Prostate gland (tissue), 2 donors: ENCODE results near the gene SMIM12. TPM values are rescaled to one million over a fixed set of nuclear protein-coding genes. Genes with fewer than 3 reads are reported as not detected.

Experiments used
- DNase-seq: peaks from one replicate; pipeline ENCODE4 v3.0.0-alpha.2; 2019; ENCODE audit warnings: low spot score
- H3K27ac ChIP-seq, 2 donors: fragments of 200-600 bp; sonication (generic); 2 replicates each; pipeline ENCODE4 v1.5.1; 2017 to 2019
- H3K27me3 ChIP-seq: fragments of 200-600 bp; sonication (generic); replicated peaks from 2 replicates; pipeline ENCODE4 v1.5.1; 2019; ENCODE audit not compliant: insufficient read depth
- H3K36me3 ChIP-seq, 2 donors: fragments of 200-600 bp; sonication (generic); 1 replicate in 1 of 2; 2 replicates in 1 of 2; pipeline versions ENCODE4 v1.5.1 to v1.8.1; 2017 to 2019
- H3K4me1 ChIP-seq: fragments of 200-600 bp; sonication (generic); replicated peaks from 2 replicates; pipeline ENCODE4 v1.5.1; 2019
- H3K4me3 ChIP-seq, 2 donors: fragments of 200-600 bp; sonication (generic); 2 replicates each; pipeline ENCODE4 v1.5.1; 2017 to 2019
- H3K9me3 ChIP-seq: fragments of 200-600 bp; sonication (generic); 2 replicates; pipeline ENCODE4 v1.5.1; 2017
- POLR2A ChIP-seq: fragments of 450-650 bp; IDR thresholded peaks from one replicate; pipeline ENCODE4 v1.6.1; 2016; ENCODE audit warnings: antibody characterized with exemption, mild to moderate bottlenecking
- POLR2AphosphoS5 ChIP-seq: sonication (generic); formaldehyde crosslinking; IDR thresholded peaks from one replicate; pipeline ENCODE4 v1.6.1; 2017; ENCODE audit warnings: antibody characterized with exemption
- WGBS: methylation state at CpG from one replicate; pipeline ENCODE4 v1.1.5; 2018; 5-methylcytosine and 5-hydroxymethylcytosine counted together
- intact Hi-C: fragments of 100-400 bp; cut with DNase I; formaldehyde crosslinking; loops from one replicate; pipeline ENCODE4 v1.14.2; 2022
- total RNA-seq, 2 donors: library from RNA; depleted of rRNA; stranded (reverse); fragments of >200 nt; gene quantifications; one replicate each; pipeline ENCODE4 v1.1.0, GENCODE V29; 2016
- TF ChIP-seq, protein P1 (sequence below), 4 experiments: fragments of 200-600 bp in 2 of 4; fragments of 450-650 bp in 2 of 4; sonication (generic) in 2 of 4; IDR thresholded peaks; 1 replicate in 3 of 4; 2 replicates in 1 of 4; pipeline ENCODE4 v1.5.1; 2016 to 2019; ENCODE audit warnings: antibody characterized with exemption in 4 of 4, mild to moderate bottlenecking in 2 of 4, moderate library complexity in 2 of 4

SMIM12 gene
- total RNA-seq, 2 donors from 2014 or later = 10.7 to 29.6 TPM

- H3K4me3 ChIP-seq = no peak overlapping the region
- H3K4me1 ChIP-seq = no peaks in the 10 kb centered on the region
- intact Hi-C loops = no loop called here
- 87% methylated on average over 16 of the region's 16 CpGs for WGBS
- TF ChIP-seq POLR2A (no peak), POLR2AphosphoS5 (no peak)
- H3K27me3 ChIP-seq = peaks cover 2% of the 10 kb centered on the region
- no peak for DNase-seq
- H3K27ac ChIP-seq = no peak overlapping the region
- no peaks in the 10 kb centered on the region for H3K9me3 ChIP-seq
- no peaks in the 10 kb centered on the region for H3K36me3 ChIP-seq
These were observed 14.2 kb downstream of the SMIM12 start for GRCh38 chr1:34845131-34845901.

- no peak for DNase-seq
- Histone ChIP-seq H3K27ac (no peak overlapping the region), H3K4me1 (no peaks in the 10 kb centered on the region), H3K36me3 (no peaks in the 10 kb centered on the region), H3K4me3 (no peak overlapping the region), H3K9me3 (no peaks in the 10 kb centered on the region), H3K27me3 (peaks cover 2% of the 10 kb centered on the region)
- intact Hi-C loops = no loop called here
- no peak for TF ChIP-seq POLR2A
- TF ChIP-seq, protein P1, sequence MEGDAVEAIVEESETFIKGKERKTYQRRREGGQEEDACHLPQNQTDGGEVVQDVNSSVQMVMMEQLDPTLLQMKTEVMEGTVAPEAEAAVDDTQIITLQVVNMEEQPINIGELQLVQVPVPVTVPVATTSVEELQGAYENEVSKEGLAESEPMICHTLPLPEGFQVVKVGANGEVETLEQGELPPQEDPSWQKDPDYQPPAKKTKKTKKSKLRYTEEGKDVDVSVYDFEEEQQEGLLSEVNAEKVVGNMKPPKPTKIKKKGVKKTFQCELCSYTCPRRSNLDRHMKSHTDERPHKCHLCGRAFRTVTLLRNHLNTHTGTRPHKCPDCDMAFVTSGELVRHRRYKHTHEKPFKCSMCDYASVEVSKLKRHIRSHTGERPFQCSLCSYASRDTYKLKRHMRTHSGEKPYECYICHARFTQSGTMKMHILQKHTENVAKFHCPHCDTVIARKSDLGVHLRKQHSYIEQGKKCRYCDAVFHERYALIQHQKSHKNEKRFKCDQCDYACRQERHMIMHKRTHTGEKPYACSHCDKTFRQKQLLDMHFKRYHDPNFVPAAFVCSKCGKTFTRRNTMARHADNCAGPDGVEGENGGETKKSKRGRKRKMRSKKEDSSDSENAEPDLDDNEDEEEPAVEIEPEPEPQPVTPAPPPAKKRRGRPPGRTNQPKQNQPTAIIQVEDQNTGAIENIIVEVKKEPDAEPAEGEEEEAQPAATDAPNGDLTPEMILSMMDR (IDR thresholded peaks at IDR 0.05) = no peak
- no peak for TF ChIP-seq POLR2AphosphoS5
- 71% methylated on average over 4 of the region's 4 CpGs for WGBS
These were observed 15.3 kb downstream of the SMIM12 start for GRCh38 chr1:34844252-34844634.

DNA sequence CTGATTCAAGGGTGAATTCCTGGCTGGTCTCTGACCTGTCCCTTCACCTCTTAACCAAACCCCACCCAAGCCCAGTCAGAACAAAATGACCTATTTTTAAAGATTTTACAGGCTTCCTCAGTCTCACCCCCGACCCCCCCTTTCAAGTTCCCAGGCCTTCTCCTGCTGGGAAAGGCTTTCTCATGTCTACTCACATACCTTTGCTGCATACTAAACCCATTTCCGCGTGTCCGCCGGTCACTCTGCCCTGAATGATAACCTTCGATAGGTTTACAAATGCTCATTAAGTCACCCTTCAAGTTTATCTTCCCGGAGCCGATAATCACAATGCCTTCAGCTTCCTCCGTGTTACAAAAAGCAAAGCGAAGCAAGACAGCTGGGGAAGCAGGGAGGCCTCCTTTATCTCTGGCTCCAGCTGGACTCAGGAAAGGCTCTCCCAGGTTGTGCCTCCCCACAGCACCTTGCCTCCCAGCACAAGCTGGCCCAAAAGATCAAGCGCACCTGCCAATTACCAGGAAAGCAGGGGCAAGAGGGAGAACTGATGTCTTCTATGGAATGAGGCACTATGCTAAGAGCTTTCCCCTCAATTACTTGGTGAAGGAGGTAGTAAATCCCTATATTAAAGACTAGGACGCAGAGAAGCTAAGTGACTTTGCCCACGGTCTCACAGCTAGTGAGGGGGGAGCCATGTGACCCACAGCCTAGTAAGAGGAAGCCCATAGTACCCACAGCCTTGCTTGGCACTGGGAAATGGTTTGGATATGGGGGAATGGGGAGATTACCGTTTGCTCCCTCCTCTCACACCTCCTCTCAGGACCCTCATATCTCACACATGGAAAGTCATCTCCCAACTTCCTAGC, 15.9 kb downstream of the SMIM12 start:
- 71% methylated on average over 14 of the region's 14 CpGs for WGBS
- DNase-seq = no peak
- Histone ChIP-seq H3K27ac (no peak overlapping the region), H3K9me3 (no peaks in the 10 kb centered on the region), H3K4me1 (no peaks in the 10 kb centered on the region), H3K36me3 (no peaks in the 10 kb centered on the region), H3K27me3 (peaks cover 2% of the 10 kb centered on the region), H3K4me3 (no peak overlapping the region)
- intact Hi-C loops = no loop called here
- TF ChIP-seq, protein P1 (IDR thresholded peaks at IDR 0.05) = no peak
- TF ChIP-seq POLR2A = no peak
- TF ChIP-seq POLR2AphosphoS5 = no peak

DNA sequence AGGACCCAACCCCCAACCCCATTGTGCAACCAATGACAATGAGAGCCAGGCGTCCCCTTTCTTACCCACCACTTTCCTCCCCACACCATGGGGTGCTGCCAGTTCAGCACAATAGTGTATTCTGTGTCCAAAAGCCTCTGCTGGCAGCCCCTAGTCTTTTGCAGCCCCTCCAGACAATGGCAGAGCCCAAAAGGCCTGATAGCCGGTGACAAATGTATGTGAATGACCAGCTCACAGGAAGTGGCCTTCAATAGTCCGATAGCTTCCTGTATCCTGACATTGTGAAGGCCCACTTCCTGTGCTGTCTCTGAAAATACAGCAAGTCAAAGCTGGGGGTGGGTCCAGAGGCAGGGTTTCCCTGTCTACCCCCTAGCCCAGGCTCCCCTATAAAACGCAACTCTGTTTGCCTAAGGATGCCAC, 16.6 kb downstream of the SMIM12 start:
- no peaks in the 10 kb centered on the region for H3K9me3 ChIP-seq
- no peak overlapping the region for H3K27ac ChIP-seq
- H3K4me1 ChIP-seq = no peaks in the 10 kb centered on the region
- no peak for DNase-seq
- intact Hi-C loops = no loop called here
- H3K36me3 ChIP-seq = no peaks in the 10 kb centered on the region
- H3K27me3 ChIP-seq = peaks cover 2% of the 10 kb centered on the region
- no peak overlapping the region for H3K4me3 ChIP-seq
- no peak for TF ChIP-seq POLR2A
- TF ChIP-seq, protein P1 (IDR thresholded peaks at IDR 0.05) = no peak
- TF ChIP-seq POLR2AphosphoS5 = no peak
- WGBS = 85% methylated on average over 4 of the region's 4 CpGs

DNA sequence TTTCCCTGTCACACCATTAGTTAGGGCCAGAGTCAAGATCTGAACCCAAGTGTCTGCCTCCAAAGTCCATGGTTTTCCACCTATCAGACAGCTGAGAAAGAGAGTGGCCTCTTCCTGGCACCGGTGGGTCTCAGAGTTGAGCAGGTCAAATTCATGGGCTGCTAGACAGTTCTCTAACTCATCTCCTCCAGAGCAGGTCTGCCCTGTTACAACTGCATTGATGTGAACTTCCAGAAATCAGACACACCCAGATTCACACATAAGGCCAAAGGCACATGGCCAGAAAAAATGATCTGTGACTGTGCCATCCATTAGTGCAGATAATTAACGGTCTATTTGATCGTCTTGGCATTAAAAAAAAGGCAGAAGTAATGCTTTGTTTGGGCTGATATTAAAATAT, 17.5 kb downstream of the SMIM12 start:
- Histone ChIP-seq H3K4me3 (no peak overlapping the region), H3K9me3 (no peaks in the 10 kb centered on the region), H3K36me3 (no peaks in the 10 kb centered on the region), H3K4me1 (no peaks in the 10 kb centered on the region), H3K27ac (no peak overlapping the region), H3K27me3 (peaks cover 2% of the 10 kb centered on the region)
- WGBS = 89% methylated on average over 3 of the region's 3 CpGs
- intact Hi-C loops = no loop called here
- no peak for DNase-seq
- TF ChIP-seq POLR2A (no peak), POLR2AphosphoS5 (no peak)
- TF ChIP-seq, protein P1 (IDR thresholded peaks at IDR 0.05) = no peak
